Bronchial epithelial cell (primary cell): Measurements from ENCODE around the gene NPTN. TPM values are rescaled to one million over a fixed set of nuclear protein-coding genes. Genes with fewer than 3 reads are reported as not detected.

Source experiments
- DNase-seq: peaks from one replicate; pipeline ENCODE4 v3.0.0-alpha.2; 2010; ENCODE audit warnings: low read depth
- FAIRE-seq: peaks from 2 replicates; lab custom pipeline; 2011; peaks lifted over from hg19 to GRCh38; lab: Jason Lieb, UNC
- H3K27me3 ChIP-seq: 2 replicates; pipeline ENCODE4 v1.5.1; 2011; ENCODE audit warnings: low read length; ENCODE audit not compliant: control insufficient read depth, insufficient read depth
- H3K36me3 ChIP-seq: 2 replicates; pipeline ENCODE4 v1.5.1; 2011; ENCODE audit warnings: low read length; ENCODE audit not compliant: control insufficient read depth, insufficient read depth
- H3K4me3 ChIP-seq: 2 replicates; pipeline ENCODE4 v1.5.1; 2011; ENCODE audit warnings: mild to moderate bottlenecking, low read depth, low read length, control low read depth
- CTCF ChIP-seq: IDR thresholded peaks from 2 replicates; pipeline ENCODE4 v1.5.1; 2011; ENCODE audit warnings: mild to moderate bottlenecking, moderate library complexity, low read length, control low read depth, inconsistent platforms; ENCODE audit not compliant: insufficient read depth, severe bottlenecking
- total RNA-seq: library from RNA; depleted of rRNA; stranded (reverse); fragments of >200 nt; gene quantifications from 2 replicates; pipeline ENCODE4 v1.2.1, GENCODE V29; 2014

Gene NPTN
- total RNA-seq, 1 donor from 2014 or later: 62.1 TPM

GRCh38 chr15:73630921-73631362 is 2.2 kb downstream of the NPTN start:
- DNase-seq (peak; percentile 25), FAIRE-seq (no peak)
- no peak overlapping the region for H3K4me3 ChIP-seq
- H3K36me3 ChIP-seq: no peaks in the 10 kb centered on the region
- TF ChIP-seq CTCF: no peak
- H3K27me3 ChIP-seq: no peaks in the 10 kb centered on the region

GRCh38 chr15:73629798-73630429 is 3.3 kb downstream of the NPTN start:
- Histone ChIP-seq H3K27me3 (no peaks in the 10 kb centered on the region), H3K36me3 (no peaks in the 10 kb centered on the region), H3K4me3 (no peak overlapping the region)
- no peak for TF ChIP-seq CTCF
- no peak for FAIRE-seq
- peak; percentile 45 for DNase-seq

- DNase-seq (peak; percentile 85), FAIRE-seq (no peak)
- Histone ChIP-seq H3K27me3 (no peaks in the 10 kb centered on the region), H3K36me3 (no peaks in the 10 kb centered on the region), H3K4me3 (no peak overlapping the region)
- TF ChIP-seq CTCF: no peak
Observed at GRCh38 chr15:73628976-73629797, 4.0 kb downstream of the NPTN start.

GRCh38 chr15:73628102-73628501 is 5.1 kb downstream of the NPTN start:
- Histone ChIP-seq H3K4me3 (no peak overlapping the region), H3K27me3 (no peaks in the 10 kb centered on the region), H3K36me3 (no peaks in the 10 kb centered on the region)
- no peak for FAIRE-seq
- TF ChIP-seq CTCF: no peak
- DNase-seq: no peak

- DNase-seq: no peak
- H3K36me3 ChIP-seq: no peaks in the 10 kb centered on the region
- H3K27me3 ChIP-seq: no peaks in the 10 kb centered on the region
- FAIRE-seq: no peak
- no peak for TF ChIP-seq CTCF
- no peak overlapping the region for H3K4me3 ChIP-seq
Observed at GRCh38 chr15:73626072-73626471, 7.1 kb downstream of the NPTN start.
